ENCODE results near the gene HSD17B12.

HSD17B12 gene

GRCh38 chr11:43688394-43688793 lies 7.9 kb downstream of the HSD17B12 start:
- no peak for DNase-seq (ENCODE audit: low read depth)

DNA sequence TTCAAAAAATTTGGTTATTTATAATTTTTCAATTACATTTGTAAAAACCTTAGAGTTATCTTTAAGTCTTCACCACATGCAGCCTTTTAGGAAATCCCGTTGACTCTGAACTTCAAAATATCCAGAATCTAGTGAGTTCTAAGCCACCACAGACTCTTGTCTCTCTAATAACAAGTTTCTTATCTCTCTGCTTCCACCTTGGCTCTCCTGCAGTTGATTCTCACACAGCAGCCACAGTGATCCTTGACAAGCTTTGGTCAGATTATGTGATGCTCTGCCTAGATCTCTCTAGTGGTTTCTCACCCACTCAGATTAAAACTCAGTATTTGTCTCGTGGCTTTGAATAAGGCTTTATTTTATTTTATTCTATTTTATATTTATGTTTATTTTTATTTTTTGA lies 8.6 kb downstream of the HSD17B12 start:
- DNase-seq (ENCODE audit: low read depth) = no peak

DNA sequence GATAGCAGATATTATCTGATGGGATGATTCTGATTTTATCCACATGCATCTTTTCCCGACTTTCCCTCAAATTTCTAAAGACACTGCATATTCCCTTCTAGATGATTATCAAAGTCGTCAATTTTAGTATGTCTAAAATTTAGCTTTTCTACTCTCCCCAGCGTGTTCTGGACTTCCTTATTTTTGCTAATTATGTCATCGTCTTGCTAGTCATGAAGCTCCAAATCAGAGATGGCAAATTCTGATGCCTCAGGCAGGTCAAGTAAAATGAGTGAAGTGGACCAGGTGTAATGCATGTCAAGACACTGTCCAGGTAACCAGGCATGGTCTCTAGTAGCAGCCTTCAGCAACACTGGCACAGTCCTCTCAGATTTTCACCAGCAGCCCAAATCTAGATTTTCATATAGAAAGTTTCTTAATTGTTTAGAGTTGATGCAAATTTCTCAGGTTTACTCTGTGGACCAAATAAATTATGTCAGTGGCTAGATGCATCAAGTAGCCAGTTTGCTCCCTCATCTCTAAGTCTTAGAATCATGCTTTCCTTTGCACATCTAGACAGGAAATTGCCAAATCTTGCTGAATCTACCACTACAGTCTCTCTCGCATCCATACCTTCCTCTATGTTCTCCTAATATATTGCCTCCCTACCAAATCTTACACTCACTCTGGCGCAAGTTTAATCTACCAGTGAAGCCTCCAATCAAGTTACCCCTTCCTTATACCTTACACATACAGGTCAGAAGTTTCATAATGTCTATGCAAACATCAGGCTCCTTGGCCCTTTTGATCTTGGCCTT lies 10.6 kb downstream of the HSD17B12 start:
- no peak for DNase-seq (ENCODE audit: low read depth)

DNA sequence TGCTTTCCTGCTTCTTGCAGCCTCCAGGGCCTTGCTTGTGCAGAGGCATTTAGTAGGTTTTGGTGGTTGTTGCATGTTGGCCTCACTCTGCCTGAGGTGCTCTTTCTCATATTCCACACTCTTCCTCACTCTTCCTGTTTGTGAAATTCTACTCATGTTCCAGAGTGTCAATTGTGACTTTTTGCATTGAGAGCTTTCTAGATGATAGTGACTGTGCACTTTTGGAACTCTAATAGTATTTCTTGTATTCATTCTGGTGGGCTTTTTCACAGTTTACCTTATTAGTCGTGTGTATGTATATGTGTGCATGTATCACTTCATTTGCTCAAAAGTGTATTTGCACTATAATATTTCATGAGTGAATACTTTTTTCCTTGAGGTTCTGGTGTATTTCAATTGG lies 11.3 kb downstream of the HSD17B12 start:
- DNase-seq (ENCODE audit: low read depth) = no peak

DNA sequence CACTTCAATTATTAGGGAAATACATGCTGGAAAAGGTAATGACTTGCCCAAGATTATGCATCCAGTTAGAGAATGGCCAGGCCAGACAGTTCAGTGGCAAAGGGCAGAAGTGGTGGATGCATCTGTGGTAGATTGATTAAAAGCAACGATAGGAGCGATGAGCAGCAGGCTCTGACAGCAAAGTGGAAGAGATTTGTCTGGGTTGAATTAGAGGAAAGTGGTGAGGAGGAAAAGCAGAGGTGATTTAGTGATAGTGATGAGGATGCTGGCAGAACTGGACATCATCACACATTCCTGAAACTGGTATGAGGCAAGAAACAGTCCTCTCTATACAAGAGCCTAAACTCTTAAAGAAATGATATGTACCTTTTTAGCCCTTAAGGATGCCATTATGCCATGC lies 12.5 kb downstream of the HSD17B12 start:
- DNase-seq (ENCODE audit: low read depth) = no peak

- DNase-seq (ENCODE audit: low read depth) = no peak
Observed at GRCh38 chr11:43693731-43694130, 13.2 kb downstream of the HSD17B12 start.

DNA sequence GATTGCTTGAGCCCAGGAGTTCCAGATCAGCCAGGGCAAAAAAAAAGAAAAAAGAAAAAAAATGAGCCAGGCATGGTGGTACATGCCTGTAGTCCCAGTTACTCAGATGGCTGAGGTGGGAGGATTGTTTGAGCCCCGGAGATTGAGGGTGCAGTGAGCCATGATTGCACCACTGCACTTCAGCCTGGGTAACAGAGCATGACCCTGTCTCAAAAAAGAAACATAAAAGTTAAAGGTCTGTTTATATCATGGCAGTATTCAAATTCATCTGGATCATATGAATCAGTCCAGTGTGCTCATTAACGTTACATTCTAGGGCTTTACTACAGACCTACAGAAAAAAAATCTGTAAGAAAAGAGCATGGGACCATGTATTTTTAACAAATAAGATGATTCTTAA lies 13.9 kb downstream of the HSD17B12 start:
- no peak for DNase-seq (ENCODE audit: low read depth)

DNA sequence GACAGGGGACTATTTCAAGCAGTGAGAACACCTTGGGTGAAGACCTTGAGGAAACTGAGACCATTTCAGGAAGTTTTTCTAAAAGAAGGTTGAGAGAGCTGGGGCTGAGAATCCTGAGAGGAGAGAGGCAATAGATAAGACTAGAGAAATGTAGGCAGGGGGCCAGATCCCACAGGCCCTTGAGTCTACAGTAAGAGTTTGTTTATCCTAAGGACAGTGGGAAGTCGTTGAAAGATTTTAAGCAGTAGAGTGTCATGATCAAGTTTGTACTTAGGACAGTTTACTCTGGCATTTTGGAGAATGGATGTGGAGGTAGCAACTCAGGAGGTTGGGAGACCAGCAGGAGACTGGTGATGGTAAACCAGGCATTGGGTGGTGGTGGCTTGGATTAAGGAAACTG lies 17.1 kb downstream of the HSD17B12 start:
- DNase-seq (ENCODE audit: low read depth) = no peak

GRCh38 chr11:43699870-43700269 lies 19.3 kb downstream of the HSD17B12 start:
- no peak for DNase-seq (ENCODE audit: low read depth)

DNA sequence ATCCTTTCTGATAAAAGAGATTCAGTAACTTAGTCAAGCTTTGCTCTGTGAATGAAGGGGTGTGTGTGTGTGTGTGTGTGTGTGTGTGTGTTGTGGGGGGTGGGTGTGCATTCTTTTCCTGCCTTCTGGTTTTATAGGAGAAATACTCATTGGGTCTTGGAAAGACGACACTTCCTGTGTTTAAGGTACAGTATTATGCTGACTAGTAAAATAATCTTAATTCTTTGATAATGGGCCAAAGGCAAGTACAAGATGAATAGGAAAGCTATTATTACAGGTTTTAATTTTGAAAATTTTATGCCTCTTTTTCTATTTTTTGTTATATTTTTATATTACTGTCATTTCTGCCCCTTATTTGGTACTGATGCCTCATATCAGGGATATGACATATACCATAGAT lies 26.1 kb downstream of the HSD17B12 start:
- DNase-seq (ENCODE audit: low read depth) = no peak

- DNase-seq (ENCODE audit: low read depth) = no peak
Observed at GRCh38 chr11:43708776-43709175, 28.2 kb downstream of the HSD17B12 start.

- DNase-seq (ENCODE audit: low read depth) = no peak
Observed at GRCh38 chr11:43709689-43710088, 29.2 kb downstream of the HSD17B12 start.

- no peak for DNase-seq (ENCODE audit: low read depth)
Observed at GRCh38 chr11:43712676-43713075, 32.1 kb downstream of the HSD17B12 start.

- DNase-seq (ENCODE audit: low read depth) = no peak
Observed at GRCh38 chr11:43718373-43718772, 37.8 kb downstream of the HSD17B12 start.

DNA sequence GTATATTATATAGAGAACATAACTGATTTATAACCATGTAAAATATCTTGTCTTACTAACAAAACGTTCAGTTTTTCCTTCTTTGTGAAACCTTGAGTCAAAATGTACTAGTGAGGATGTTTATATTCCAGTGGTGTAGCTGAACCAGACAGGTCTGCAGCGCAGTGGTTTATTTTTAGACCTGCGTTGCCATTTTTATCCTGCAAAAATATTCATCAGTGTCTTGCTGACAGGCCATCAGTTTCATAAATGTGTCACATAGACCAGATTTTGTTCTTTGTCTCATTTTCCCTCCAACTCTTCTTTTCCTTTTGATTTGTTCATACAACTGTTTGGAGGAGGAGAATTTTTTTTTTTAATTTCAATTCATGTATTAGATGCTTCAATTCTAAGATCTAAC lies 43.1 kb downstream of the HSD17B12 start:
- DNase-seq (ENCODE audit: low read depth) = no peak

DNA sequence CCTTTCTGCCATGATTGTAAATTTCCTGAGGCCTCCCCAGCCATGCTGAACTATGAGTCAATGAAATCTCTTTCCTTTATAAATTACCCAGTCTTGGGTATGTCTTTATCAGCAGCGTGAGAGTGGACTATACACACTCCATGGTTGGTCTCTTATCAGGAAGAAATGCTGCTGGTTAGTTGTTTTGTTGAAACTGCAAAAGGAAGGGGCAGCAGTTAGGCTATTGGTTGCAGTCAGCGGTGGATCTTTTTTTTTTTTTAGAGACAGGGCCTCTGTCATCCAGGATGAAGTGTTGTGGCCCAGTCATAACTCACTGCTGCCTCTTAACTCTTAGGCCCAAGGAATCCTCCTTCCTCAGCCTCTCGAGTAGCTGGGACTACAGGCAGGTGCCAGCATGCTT lies 51.7 kb downstream of the HSD17B12 start:
- no peak for DNase-seq (ENCODE audit: low read depth)

GRCh38 chr11:43734256-43734655 lies 53.7 kb downstream of the HSD17B12 start:
- DNase-seq (ENCODE audit: low read depth) = no peak

DNA sequence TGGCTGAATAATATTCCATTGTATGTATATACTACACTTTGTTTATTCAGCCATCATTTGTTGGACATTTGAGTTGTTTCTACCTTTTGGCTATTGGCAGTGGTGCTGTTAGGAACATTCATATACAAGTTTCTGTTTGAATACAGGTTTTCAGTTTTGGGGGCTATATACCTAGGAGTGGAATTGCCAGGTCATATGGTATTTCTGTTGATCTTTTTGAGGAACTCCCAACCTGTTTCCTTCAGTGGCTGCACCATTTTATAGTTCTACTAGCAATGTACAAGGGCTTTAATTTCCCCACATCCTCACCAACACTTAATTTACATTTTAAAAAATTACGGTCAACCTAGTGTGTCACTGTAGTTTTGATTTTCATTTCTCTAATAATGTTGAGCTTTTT lies 54.6 kb downstream of the HSD17B12 start:
- no peak for DNase-seq (ENCODE audit: low read depth)

DNA sequence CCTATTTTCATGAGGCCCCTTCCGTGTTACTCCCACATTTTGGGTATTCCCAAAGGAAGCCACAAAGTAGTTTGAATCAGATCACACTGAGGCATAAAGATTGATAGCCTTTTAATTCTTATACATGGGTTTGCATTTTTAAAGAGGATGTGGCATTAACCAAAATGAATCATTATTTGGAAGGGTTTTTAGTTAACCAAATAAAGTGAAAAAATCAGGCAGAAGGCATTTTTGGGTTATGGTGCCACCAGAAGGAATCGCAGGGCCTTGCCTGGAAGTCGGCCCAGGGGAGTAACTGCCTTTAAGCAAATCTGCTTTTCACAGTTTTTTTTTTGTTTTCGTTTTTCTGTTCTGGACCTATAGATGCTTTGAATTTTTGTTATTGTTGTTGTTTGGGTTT lies 55.4 kb downstream of the HSD17B12 start:
- DNase-seq (ENCODE audit: low read depth) = no peak

GRCh38 chr11:43736502-43737200 lies 56.1 kb downstream of the HSD17B12 start:
- DNase-seq (ENCODE audit: low read depth) = no peak

DNA sequence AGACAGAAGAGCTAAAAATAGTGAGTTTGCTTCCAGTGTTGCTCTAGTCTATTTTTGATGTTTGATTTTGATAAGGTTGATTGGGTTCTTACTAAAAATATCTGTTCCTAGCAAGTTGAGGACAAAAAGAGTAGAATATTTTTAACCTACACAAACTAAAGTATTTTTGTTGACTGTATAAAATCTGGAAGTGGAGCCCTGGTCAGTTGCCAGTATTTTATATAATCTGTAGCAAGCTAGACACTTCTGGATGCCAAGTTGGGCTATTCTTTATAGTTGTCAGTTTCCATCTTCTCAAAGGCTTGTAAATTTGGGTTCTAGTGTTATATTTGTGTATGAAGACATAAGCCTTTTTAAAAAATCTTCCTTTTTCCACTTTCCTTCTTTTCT lies 56.7 kb downstream of the HSD17B12 start:
- DNase-seq (ENCODE audit: low read depth) = no peak

- no peak for DNase-seq (ENCODE audit: low read depth)
Observed at GRCh38 chr11:43738600-43739409, 58.3 kb downstream of the HSD17B12 start.

- DNase-seq (ENCODE audit: low read depth) = no peak
Observed at GRCh38 chr11:43746670-43747069, 66.1 kb downstream of the HSD17B12 start.
